H1 (cell line): Measurements from ENCODE around the gene SESN2. TPM values are rescaled to one million over a fixed set of nuclear protein-coding genes. Genes with fewer than 3 reads are reported as not detected.

ENCODE experiments used
- CTCF ChIA-PET: fragments of 300-600 bp; sonication (Branson Sonifier 250); formaldehyde crosslinking; loops from one replicate; lab custom pipeline; 2021; ENCODE audit not compliant: partially characterized antibody; lab: Charles Lee
- POLR2A ChIA-PET: fragments of 300-600 bp; sonication (Branson Sonifier 250); formaldehyde crosslinking; loops from one replicate; lab custom pipeline; 2021; ENCODE audit warnings: inconsistent platforms; ENCODE audit not compliant: partially characterized antibody; lab: Charles Lee
- DNase-seq, 2 experiments: peaks; one replicate each; pipeline versions ENCODE4 v3.0.0 to v3.0.0-alpha.2; 2010 to 2022; ENCODE audit warnings: low spot score in 2 of 2, low read depth in 1 of 2, mixed read lengths in 1 of 2
- FAIRE-seq: peaks from 2 replicates; lab custom pipeline; 2011; peaks lifted over from hg19 to GRCh38; lab: Jason Lieb, UNC
- H2AFZ ChIP-seq: 2 replicates; pipeline ENCODE4 v1.8.1; 2012; ENCODE audit warnings: low read length, inconsistent platforms
- H2AK5ac ChIP-seq: 2 replicates; pipeline ENCODE4 v1.6.1; 2013; ENCODE audit warnings: low read depth, low read length
- H2BK120ac ChIP-seq: replicated peaks from 2 replicates; pipeline ENCODE3; 2013; ENCODE audit warnings: low read depth, low read length, inconsistent platforms
- H2BK12ac ChIP-seq: 2 replicates; pipeline ENCODE4 v1.6.1; 2013; ENCODE audit warnings: low read depth, low read length
- H2BK15ac ChIP-seq: 2 replicates; pipeline ENCODE4 v1.6.1; 2013; ENCODE audit warnings: low read length
- H2BK20ac ChIP-seq: 2 replicates; pipeline ENCODE4 v1.6.1; 2013; ENCODE audit warnings: low read length
- H2BK5ac ChIP-seq: 2 replicates; pipeline ENCODE4 v1.6.1; 2013; ENCODE audit warnings: low read depth, low read length
- H3K14ac ChIP-seq: 2 replicates; pipeline ENCODE4 v1.6.1; 2013; ENCODE audit warnings: inconsistent platforms; ENCODE audit not compliant: insufficient read length
- H3K18ac ChIP-seq: 2 replicates; pipeline ENCODE4 v1.6.1; 2013; ENCODE audit warnings: low read length; ENCODE audit errors: extremely low read depth
- H3K23ac ChIP-seq: 2 replicates; pipeline ENCODE4 v1.6.1; 2013; ENCODE audit warnings: inconsistent platforms; ENCODE audit not compliant: insufficient read length
- H3K23me2 ChIP-seq: 2 replicates; pipeline ENCODE4 v1.6.1; 2013; ENCODE audit warnings: low read depth, low read length
- H3K27ac ChIP-seq: 2 replicates; pipeline ENCODE4 v1.6.1; 2011; ENCODE audit warnings: low read depth, low read length, inconsistent platforms
- H3K27me3 ChIP-seq, 4 experiments: replicated peaks in 1 of 4; 1 replicate in 1 of 4; 2 replicates in 3 of 4; pipeline versions ENCODE4 v1.6.1 to v1.8.1; 2011 to 2013; ENCODE audit warnings: low read length in 3 of 4, mild to moderate bottlenecking in 3 of 4, inconsistent platforms in 2 of 4, mixed read lengths in 2 of 4, moderate library complexity in 1 of 4; ENCODE audit not compliant: control insufficient read depth in 3 of 4, insufficient read depth in 3 of 4; ENCODE audit errors: extremely low read depth in 1 of 4
- H3K36me3 ChIP-seq, 4 experiments: 2 replicates each; pipeline versions ENCODE4 v1.6.1 to v1.8.1; 2011 to 2013; ENCODE audit warnings: mild to moderate bottlenecking in 4 of 4, low read length in 3 of 4, moderate library complexity in 2 of 4, control low read depth in 1 of 4, inconsistent platforms in 1 of 4; ENCODE audit not compliant: insufficient read depth in 4 of 4, control insufficient read depth in 2 of 4
- H3K4ac ChIP-seq: replicated peaks from 2 replicates; pipeline ENCODE3; 2013; ENCODE audit warnings: low read length, low read depth, mixed read lengths, inconsistent platforms; ENCODE audit not compliant: insufficient read length
- H3K4me1 ChIP-seq, 4 experiments: replicated peaks in 1 of 4; 1 replicate in 1 of 4; 2 replicates in 3 of 4; pipeline versions ENCODE4 v1.6.1 to v1.8.1; 2011 to 2013; ENCODE audit warnings: low read length in 3 of 4, inconsistent platforms in 2 of 4, mixed read lengths in 1 of 4; ENCODE audit not compliant: insufficient read depth in 4 of 4, control insufficient read depth in 3 of 4
- H3K4me2 ChIP-seq, 2 experiments: 2 replicates each; pipeline versions ENCODE4 v1.6.1 to v1.8.1; 2011 to 2013; ENCODE audit warnings: low read depth in 2 of 2, low read length in 2 of 2, control low read depth in 1 of 2, inconsistent platforms in 1 of 2, mild to moderate bottlenecking in 1 of 2; ENCODE audit not compliant: insufficient read depth in 1 of 2
- H3K4me3 ChIP-seq, 4 experiments: fragments of 200-600, 300-600 bp in 1 of 4; sonication (generic), shearing (Covaris generic), sonication (Bioruptor Twin) in 1 of 4; 2 replicates each; pipeline versions ENCODE4 v1.5.1 to v1.8.1; 2011 to 2016; ENCODE audit warnings: low read length in 4 of 4, low read depth in 3 of 4, control low read depth in 2 of 4, inconsistent platforms in 2 of 4, mild to moderate bottlenecking in 2 of 4, mixed read lengths in 1 of 4, moderate library complexity in 1 of 4; ENCODE audit not compliant: insufficient read depth in 2 of 4; ENCODE audit errors: extremely low read depth in 1 of 4
- H3K56ac ChIP-seq: replicated peaks from 2 replicates; pipeline ENCODE3; 2013; ENCODE audit warnings: low read depth, mild to moderate bottlenecking, mixed read lengths, low read length, inconsistent platforms; ENCODE audit not compliant: insufficient read length
- H3K79me1 ChIP-seq: 2 replicates; pipeline ENCODE4 v1.6.1; 2013; ENCODE audit warnings: low read depth, low read length, control low read depth
- H3K79me2 ChIP-seq, 2 experiments: 2 replicates each; pipeline versions ENCODE4 v1.6.1 to v1.8.1; 2012 to 2013; ENCODE audit warnings: low read length in 2 of 2, mild to moderate bottlenecking in 2 of 2, inconsistent platforms in 1 of 2; ENCODE audit not compliant: insufficient read depth in 2 of 2, control insufficient read depth in 1 of 2
- H3K9ac ChIP-seq, 4 experiments: replicated peaks in 1 of 4; 1 replicate in 1 of 4; 2 replicates in 3 of 4; pipeline versions ENCODE4 v1.6.1 to v1.8.1; 2011 to 2013; ENCODE audit warnings: low read depth in 3 of 4, low read length in 3 of 4, control low read depth in 2 of 4, mild to moderate bottlenecking in 2 of 4, moderate library complexity in 2 of 4, inconsistent platforms in 1 of 4; ENCODE audit errors: extremely low read depth in 1 of 4
- H3K9me3 ChIP-seq, 2 experiments: 2 replicates each; pipeline versions ENCODE4 v1.6.1 to v1.8.1; 2012 to 2013; ENCODE audit warnings: mild to moderate bottlenecking in 2 of 2, moderate library complexity in 2 of 2, control low read depth in 1 of 2, inconsistent platforms in 1 of 2, low read depth in 1 of 2, low read length in 1 of 2, mixed read lengths in 1 of 2; ENCODE audit not compliant: insufficient read depth in 2 of 2
- H4K20me1 ChIP-seq, 2 experiments: replicated peaks in 1 of 2; 2 replicates each; pipeline versions ENCODE3 to v1.8.1; 2011 to 2013; ENCODE audit warnings: inconsistent platforms in 2 of 2, low read length in 2 of 2, mild to moderate bottlenecking in 1 of 2; ENCODE audit not compliant: insufficient read depth in 2 of 2, control insufficient read depth in 1 of 2
- H4K5ac ChIP-seq: 2 replicates; pipeline ENCODE4 v1.6.1; 2013; ENCODE audit warnings: low read length, low read depth, mixed read lengths, inconsistent platforms; ENCODE audit not compliant: insufficient read length
- H4K8ac ChIP-seq: 2 replicates; pipeline ENCODE4 v1.8.0; 2013; ENCODE audit warnings: mild to moderate bottlenecking, moderate library complexity, low read length, inconsistent platforms; ENCODE audit not compliant: insufficient read depth; ENCODE audit errors: extremely low read depth
- H4K91ac ChIP-seq: replicated peaks from 2 replicates; pipeline ENCODE3; 2013; ENCODE audit warnings: low read length, mixed read lengths, inconsistent platforms; ENCODE audit not compliant: insufficient read length
- CBX5 ChIP-seq: fragments of 300-800, 300-1000 bp; sonication (generic); IDR thresholded peaks from 2 replicates; pipeline ENCODE4 v1.7.1; 2016; ENCODE audit warnings: antibody characterized with exemption, low read length, low read depth
- CTCF ChIP-seq, 3 experiments: IDR thresholded peaks; 1 replicate in 2 of 3; 2 replicates in 1 of 3; pipeline versions ENCODE4 v1.5.1 to v1.6.1; 2011; ENCODE audit warnings: low read length in 3 of 3, mild to moderate bottlenecking in 3 of 3, inconsistent platforms in 2 of 3, low read depth in 1 of 3, moderate library complexity in 1 of 3; ENCODE audit not compliant: insufficient read depth in 1 of 3; ENCODE audit errors: control extremely low read depth in 1 of 3
- POLR2AphosphoS5 ChIP-seq: IDR thresholded peaks from 2 replicates; pipeline ENCODE4 v1.6.1; 2011; ENCODE audit warnings: low read depth, low read length
- RAD21 ChIP-seq, 2 experiments: IDR thresholded peaks in 1 of 2; conservative IDR thresholded peaks in 1 of 2; 2 replicates each; pipeline ENCODE4 v1.6.1; 2011; ENCODE audit warnings: low read depth in 2 of 2, low read length in 2 of 2, improper control_type of control experiment in 1 of 2, inconsistent platforms in 1 of 2, mild to moderate bottlenecking in 1 of 2, moderate library complexity in 1 of 2
- SUZ12 ChIP-seq: fragments of 200-600 bp; sonication (generic); IDR thresholded peaks from 2 replicates; pipeline ENCODE4 v1.6.1; 2012; ENCODE audit warnings: mild to moderate bottlenecking, inconsistent platforms, low read length, moderate library complexity, mixed read lengths
- TAF1 ChIP-seq: IDR thresholded peaks from 2 replicates; pipeline ENCODE4 v1.6.1; 2011; ENCODE audit warnings: mild to moderate bottlenecking, low read depth, low read length
- WGBS, 2 experiments: shearing (Covaris generic) in 1 of 2; methylation state at CpG; one replicate each; pipeline versions ENCODE4 v1.1.6 to v1.1.7; 2013 to 2015; ENCODE audit warnings: low lambda C conversion rate in 2 of 2, mixed read lengths in 2 of 2, inconsistent platforms in 1 of 2, low coverage in 1 of 2, missing lambda C conversion rate in 1 of 2; ENCODE audit not compliant: insufficient replicate concordance in 2 of 2, insufficient coverage in 1 of 2, insufficient read length in 1 of 2; ENCODE audit errors: extremely low coverage in 1 of 2, missing lambda C conversion rate in 1 of 2; 5-methylcytosine and 5-hydroxymethylcytosine counted together
- polyA plus RNA-seq, 7 experiments: library from polyadenylated mRNA; depleted of rRNA in 3 of 7; stranded (reverse) in 5 of 7; unstranded in 2 of 7; fragments of >200 nt in 5 of 7; fragments of 200-250 nt in 2 of 7; gene quantifications; 1 replicate in 5 of 7; 2 replicates in 1 of 7; 4 replicates in 1 of 7; pipeline versions ENCODE4 v1.2.1 to v1.2.3, GENCODE V29; 2011 to 2013; ENCODE audit warnings: missing spikeins in 2 of 7, mixed read lengths in 2 of 7
- total RNA-seq: library from RNA; stranded (reverse); fragmentation: NEBNext Ultra II Directional; extraction: Animal tissue kit (Norgen Biotek cat#: 25700); gene quantifications from 2 replicates; pipeline ENCODE4 v1.2.1, GENCODE V29; 2021

SESN2 gene
- total and polyA plus RNA-seq, 2 of the 8 experiments (the other 6 are each of a cell fraction or from before 2014, with no cell fraction given) = 25.1 to 33.0 TPM

GRCh38 chr1:28248273-28249012 lies 10.9 kb upstream of the SESN2 start:
- no peak overlapping the region for H3K56ac ChIP-seq
- FAIRE-seq (peak; percentile 70), DNase-seq (peak in 1 of 2 experiments; percentile 88)
- H3K9me3 ChIP-seq = no peaks in the 10 kb centered on the region
- H4K5ac ChIP-seq = peak overlapping the region; percentile 57
- H3K27me3 ChIP-seq = no peaks in the 10 kb centered on the region
- H2BK20ac ChIP-seq = peak overlapping the region; percentile 64; the same call in 1 of the 2 replicates
- H4K8ac ChIP-seq = no peak overlapping the region
- peak overlapping the region in 1 of 4 experiments; percentile 52; a peak in 1 of 7 replicates for H3K9ac ChIP-seq
- H3K36me3 ChIP-seq = no peaks in the 10 kb centered on the region
- H4K20me1 ChIP-seq = no peaks in the 10 kb centered on the region
- POLR2A ChIA-PET = interaction anchor here (0.8 to 12.3 kb wide), 25 partner anchors 10 to 400 kb away, joined by 3 to 296 read pairs (median 6); partner anchors contain the start of genes ATP5IF1, DNAJC8, EYA3 and MED18
- no peak overlapping the region for H3K23ac ChIP-seq
- peak overlapping the region; percentile 75 for H4K91ac ChIP-seq
- WGBS, 2 experiments = 18% methylated on average over 12 of the region's 12 CpGs; no CpG with 5 or more reads in 1 of the 2 experiments
- H2AK5ac ChIP-seq = peak overlapping the region; percentile 67; the same call in 1 of the 2 replicates
- H3K79me1 ChIP-seq = no peaks in the 10 kb centered on the region
- H3K4me2 ChIP-seq = peak overlapping the region in 1 of 2 experiments; percentile 37; a peak in 3 of 4 replicates
- no peak overlapping the region for H3K14ac ChIP-seq
- H3K27ac ChIP-seq = peak overlapping the region; percentile 18; the same call in 1 of the 2 replicates
- H3K4me3 ChIP-seq = peak overlapping the region in 2 of 4 experiments; percentile 23 to 31; a peak in 3 of 8 replicates
- no peaks in the 10 kb centered on the region for H3K23me2 ChIP-seq
- H2BK12ac ChIP-seq = peak overlapping the region; percentile 85
- H3K4me1 ChIP-seq = peaks cover 6 to 19% (median 10%) of the 10 kb centered on the region in 4 experiments; a peak in 6 of 7 replicates
- H3K4ac ChIP-seq = no peak overlapping the region
- no peak overlapping the region; the same call in 1 of the 2 replicates for H2BK15ac ChIP-seq
- peak overlapping the region; percentile 84 for H2BK5ac ChIP-seq
- H2AFZ ChIP-seq = peak overlapping the region; percentile 93
- H2BK120ac ChIP-seq = peak overlapping the region; percentile 34
- H3K79me2 ChIP-seq = no peaks in the 10 kb centered on the region
- CTCF ChIA-PET = interaction anchor here (0.5 to 5.0 kb wide), 49 partner anchors 10 to 390 kb away, joined by 3 to 61 read pairs (median 4); partner anchors contain the start of genes ATP5IF1, MED18 and SESN2
- H3K18ac ChIP-seq = peak overlapping the region; percentile 75
- TF ChIP-seq SUZ12 (no peak), CBX5 (no peak), RAD21 (IDR thresholded peaks at IDR 0.05 in 1 of 2, conservative IDR thresholded peaks at IDR 0.05 in 1 of 2; ENCODE audit: low read depth in 2 of 2, low read length in 2 of 2) (peak; percentile 82 to 84), TAF1 (peak; percentile 46; the same call in 1 of the 2 replicates), CTCF (IDR thresholded peaks at IDR 0.05; ENCODE audit: control extremely low read depth in 1 of 3, insufficient read depth in 1 of 3, low read depth in 1 of 3, low read length in 3 of 3) (peak; percentile 69 to 91 (median 71)), POLR2AphosphoS5 (no peak)
